Embryonic facial prominence (tissue), 1 donor: ENCODE results near the gene GPR137.
A peak's percentile ranks its signal among the peaks of the same experiment; 100 is the strongest.

Source experiments
- DNase-seq: peaks from one replicate; pipeline ENCODE4 v3.0.0-alpha.2; 2016; ENCODE audit errors: extremely low spot score

GPR137 gene

DNA sequence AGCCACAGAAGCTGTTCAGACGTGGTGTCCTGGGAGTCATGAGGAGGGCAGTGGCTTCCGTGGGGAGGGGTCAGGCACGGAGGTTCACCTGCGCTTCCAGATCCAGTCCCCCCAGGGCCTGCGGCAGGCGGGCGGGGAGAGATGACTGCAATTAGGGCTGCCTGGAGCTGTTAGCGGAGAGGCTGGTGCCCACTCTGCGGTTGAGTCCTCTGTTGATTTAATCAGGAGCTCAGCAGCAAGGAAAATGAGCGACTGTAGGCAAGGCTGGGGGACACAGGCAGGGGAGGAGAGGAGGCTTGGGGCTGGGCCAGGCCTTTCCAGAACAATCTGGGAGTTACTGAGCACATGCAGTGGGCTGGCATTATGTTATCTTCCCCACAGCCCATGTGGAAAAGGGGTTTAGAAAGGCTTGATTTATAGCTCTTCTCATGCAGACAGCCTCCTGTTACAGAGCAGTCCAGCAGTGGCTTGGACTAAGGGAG lies 21.2 kb upstream of the GPR137 start:
- no peak for DNase-seq

DNA sequence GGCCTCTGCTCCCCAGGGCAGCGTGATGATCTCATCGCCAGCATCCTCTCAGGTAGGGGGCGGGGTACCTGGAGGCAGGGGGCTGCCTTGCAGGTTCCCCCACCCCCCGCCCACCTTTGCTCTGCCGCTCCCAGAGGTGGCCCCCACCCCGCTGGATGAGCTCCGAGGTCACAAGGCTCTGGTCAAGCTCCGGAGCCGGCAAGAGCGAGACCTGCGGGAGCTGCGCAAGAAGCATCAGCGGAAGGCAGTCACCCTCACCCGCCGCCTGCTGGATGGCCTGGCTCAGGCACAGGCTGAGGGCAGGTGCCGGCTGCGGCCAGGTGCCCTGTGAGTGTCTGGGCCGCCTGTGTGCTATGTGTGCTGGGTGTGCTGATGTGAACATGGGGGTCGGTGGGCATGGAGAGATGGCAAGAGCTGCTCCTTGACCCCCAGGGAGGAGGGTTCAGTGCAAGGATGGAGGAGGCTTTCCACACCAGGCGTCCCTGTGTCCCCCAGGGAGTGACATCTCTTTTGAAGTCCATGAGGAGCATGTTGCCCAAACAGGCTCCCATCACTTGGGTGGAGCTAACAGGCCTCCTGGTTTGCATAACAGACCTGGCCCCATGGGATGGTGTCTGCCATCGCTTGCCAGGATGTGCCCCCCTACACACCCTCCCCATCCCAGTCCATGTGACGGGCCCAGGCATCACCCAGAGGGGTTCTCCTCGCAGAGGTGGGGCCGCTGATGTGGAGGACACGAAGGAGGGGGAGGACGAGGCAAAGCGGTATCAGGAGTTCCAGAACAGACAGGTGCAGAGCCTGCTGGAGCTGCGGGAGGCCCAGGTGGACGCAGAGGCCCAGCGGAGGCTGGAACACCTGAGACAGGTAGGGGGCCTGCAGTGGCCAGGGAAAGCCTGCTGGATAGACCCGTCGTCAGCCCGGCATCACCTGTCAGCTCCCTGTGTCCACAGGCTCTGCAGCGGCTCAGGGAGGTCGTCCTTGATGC lies 20.2 kb upstream of the GPR137 start:
- no peak for DNase-seq

DNA sequence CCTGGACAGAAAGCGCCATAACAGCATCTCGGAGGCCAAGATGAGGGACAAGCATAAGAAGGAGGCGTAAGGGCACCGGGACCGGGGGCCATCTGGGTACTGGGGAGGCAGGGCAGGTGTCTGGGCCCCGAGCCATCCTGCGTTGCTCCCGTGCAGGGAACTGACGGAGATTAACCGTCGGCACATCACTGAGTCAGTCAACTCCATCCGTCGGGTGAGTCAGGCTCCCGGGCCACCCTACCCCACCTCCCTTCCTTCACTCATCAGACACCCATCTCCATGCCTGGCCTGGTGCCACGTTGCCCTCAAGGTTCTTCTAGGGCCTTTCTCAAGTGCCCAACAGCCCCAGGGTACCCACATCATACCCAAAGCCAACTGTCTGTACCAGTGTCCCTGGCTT lies 19.3 kb upstream of the GPR137 start:
- DNase-seq = no peak

DNA sequence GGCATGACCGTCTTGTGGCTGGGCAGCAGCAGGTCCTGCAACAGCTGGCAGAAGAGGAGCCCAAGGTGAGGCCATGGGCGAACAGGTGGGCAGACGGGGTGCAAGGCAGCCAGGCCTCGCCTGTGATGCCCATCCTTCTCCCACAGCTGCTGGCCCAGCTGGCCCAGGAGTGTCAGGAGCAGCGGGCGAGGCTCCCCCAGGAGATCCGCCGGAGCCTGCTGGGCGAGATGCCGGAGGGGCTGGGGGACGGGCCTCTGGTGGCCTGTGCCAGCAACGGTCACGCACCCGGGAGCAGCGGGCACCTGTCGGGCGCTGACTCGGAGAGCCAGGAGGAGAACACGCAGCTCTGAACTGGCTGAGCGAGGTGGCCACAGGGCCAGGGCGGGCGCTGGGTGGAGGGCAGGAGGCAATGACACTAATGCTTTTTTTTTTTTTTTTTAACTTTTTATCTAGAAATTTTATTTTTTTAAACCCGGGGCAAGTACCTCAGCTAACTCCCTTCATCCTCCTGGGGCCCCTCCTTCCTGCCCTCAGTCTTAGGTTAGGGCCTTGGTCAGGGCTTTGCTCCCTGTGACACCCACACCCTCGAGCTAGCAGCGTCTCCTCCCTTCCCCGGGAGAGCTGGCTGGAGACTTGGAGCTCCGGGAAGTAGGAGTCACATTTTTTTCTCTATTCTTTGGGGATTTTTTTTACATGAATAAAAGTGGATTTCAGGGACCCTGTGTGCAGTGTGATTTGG lies 18.3 kb upstream of the GPR137 start:
- no peak for DNase-seq

- DNase-seq = no peak
These were observed 17.4 kb upstream of the GPR137 start for GRCh38 chr11:64268025-64268892.

DNA sequence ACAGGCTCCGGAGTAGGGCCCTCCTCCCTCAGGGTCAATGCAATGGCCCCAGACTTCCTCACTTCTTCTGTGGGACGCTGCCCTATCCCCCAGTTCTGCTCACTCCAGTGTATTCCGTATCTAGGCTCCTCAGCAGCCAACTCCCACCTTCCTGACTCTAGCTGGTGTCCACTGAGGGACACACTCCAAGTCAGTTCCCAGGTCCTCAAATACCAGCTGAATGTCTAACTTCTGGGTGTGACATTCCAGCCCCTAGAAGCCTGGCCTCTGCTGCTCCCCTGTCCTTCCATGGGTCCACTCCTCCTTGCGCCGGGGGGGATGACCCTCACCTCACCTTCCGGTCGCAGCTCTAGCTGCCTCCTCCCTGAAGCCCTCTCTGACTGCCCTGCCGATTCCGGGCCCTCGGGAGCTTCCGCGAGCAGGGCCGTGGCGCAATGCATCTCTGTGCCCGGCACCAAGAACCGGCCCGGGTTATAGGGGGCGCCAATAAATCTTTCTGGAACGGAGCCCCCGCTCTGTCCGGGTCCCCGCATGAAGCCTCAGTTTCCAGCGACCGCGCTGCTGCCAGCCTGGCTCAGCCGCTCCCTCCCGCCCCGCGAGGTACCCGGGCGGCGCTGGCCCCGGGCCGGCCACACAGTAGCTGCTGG lies 16.6 kb upstream of the GPR137 start:
- no peak for DNase-seq

DNA sequence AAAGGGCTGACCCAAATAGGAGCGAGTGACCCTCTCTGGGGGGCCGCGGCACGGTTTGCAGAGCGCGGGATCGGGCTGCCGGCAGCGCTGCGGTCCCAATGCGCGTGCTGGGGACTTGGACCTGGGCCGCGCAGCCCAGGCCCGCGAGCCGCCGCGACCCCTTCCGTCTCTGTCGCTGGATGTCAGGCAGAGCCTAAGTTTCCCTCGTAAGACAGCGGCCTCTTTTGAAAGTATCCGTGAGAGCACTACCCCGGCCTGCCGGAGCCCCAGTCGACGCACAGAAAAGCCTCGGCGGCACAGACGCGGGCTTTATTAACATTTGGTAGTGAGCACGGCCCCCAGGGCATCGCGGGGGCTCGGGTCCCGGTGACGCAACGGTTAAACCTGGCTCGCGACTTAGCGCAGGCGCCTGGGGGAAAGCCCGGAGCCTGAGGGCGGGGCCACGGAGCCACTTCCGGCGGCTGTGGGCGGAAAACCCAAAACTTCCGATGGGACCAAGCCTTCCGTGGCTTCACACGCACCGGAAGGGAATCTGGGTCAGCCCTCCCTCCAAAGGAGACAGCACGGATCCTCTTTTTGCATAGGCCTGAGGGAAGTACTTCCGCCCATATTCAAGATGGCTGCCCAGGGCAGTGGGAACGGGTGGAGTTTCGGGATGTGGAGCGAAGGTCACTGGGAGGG lies 16.0 kb upstream of the GPR137 start:
- peak; percentile 99 for DNase-seq

- no peak for DNase-seq
These were observed 10.4 kb upstream of the GPR137 start for GRCh38 chr11:64275031-64275800.

GRCh38 chr11:64275841-64276240 lies 9.8 kb upstream of the GPR137 start:
- DNase-seq = no peak

- DNase-seq = no peak
These were observed 8.8 kb upstream of the GPR137 start for GRCh38 chr11:64276653-64277431.

GRCh38 chr11:64278576-64279190 lies 7.0 kb upstream of the GPR137 start:
- DNase-seq = no peak

DNA sequence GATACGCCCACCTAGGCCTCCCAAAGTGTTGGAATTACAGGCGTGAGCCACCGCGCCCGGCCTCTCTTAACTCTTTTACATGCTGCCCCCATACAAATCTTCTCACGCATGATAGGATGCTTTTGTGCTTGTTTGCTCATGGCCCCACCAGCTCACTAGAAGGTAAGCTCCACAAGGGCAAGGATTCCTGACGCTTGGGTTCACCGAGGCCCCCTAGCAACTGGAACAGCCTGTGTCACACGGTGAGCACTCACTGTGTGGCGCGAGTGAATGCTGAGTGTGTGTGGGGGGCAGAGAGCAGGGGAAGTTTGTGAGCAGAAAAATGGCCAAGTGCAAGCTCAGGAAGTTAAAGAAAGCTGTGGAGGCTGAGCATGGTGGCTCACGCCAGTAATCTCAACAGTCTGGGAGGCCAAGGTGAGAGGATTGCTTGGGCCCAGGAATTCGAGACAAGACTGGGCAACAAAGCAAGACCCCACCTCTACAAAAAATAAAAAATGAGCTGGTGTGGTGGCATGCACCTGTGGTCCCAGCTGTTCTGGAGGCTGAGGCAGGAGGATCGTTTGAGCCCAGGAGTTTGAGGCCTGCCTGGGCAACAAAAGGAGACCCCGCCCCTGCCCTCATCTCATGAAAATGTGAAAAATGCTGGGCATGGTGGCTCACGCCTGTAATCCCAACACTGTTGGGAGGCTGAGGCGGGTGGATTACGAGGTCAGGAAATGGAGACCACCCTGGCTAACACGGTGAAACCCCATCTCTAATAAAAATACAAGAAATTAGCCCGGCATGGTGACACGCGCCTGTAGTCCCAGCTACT lies 3.5 kb upstream of the GPR137 start:
- DNase-seq = no peak

GRCh38 chr11:64283092-64283491 lies 2.6 kb upstream of the GPR137 start:
- DNase-seq = no peak

DNA sequence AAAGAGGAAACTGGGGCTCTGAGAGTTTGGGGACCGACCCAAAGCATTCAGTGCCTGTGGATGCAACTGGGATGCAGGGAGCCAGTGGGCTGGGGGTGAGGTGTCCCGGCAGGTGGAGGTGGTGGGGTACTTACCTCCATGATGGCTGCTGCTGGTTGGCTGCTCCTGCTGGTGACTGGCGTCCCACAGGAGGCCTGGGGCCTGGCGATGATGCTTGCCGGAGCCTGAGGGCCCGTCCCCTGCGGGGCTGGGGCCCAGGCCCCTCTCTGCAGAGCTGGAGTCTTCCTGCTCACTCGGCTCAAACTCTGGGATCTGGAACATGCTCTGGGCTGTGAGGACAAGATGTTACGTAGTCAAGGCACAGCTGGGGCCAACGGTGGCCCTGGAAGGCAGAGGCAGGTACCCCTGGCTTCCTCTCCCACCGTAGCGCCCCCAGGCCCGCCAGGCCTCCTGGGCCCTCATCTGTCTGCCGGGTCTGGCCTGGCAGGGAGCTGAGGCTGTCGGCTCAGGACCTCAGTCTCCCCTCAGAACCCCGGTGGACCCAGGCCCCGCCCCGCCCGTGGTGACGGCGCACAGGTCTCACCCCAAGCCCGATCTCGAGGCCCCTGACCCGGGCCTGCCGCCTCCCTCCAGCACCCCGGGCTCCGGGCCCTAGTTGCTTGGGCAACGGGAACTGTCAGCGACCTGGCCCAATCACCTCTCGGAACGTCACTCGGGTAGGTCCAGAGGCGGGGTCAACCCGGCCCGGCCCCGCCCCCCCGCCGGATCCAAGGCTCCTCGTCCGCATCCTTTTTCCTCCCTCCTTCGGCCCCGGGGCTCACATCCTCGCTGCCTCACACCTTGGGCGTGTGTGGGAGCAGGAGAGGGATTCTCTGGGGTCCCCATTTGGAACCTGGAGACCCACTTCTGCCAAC lies 1.3 kb upstream of the GPR137 start, which contains the start of gene BAD:
Gene BAD, minus strand, starts transcription at position 618 of the 914 bp plus-strand sequence. Its CDS starts 297 bp downstream, at position 321.
- DNase-seq = peak; percentile 67

DNA sequence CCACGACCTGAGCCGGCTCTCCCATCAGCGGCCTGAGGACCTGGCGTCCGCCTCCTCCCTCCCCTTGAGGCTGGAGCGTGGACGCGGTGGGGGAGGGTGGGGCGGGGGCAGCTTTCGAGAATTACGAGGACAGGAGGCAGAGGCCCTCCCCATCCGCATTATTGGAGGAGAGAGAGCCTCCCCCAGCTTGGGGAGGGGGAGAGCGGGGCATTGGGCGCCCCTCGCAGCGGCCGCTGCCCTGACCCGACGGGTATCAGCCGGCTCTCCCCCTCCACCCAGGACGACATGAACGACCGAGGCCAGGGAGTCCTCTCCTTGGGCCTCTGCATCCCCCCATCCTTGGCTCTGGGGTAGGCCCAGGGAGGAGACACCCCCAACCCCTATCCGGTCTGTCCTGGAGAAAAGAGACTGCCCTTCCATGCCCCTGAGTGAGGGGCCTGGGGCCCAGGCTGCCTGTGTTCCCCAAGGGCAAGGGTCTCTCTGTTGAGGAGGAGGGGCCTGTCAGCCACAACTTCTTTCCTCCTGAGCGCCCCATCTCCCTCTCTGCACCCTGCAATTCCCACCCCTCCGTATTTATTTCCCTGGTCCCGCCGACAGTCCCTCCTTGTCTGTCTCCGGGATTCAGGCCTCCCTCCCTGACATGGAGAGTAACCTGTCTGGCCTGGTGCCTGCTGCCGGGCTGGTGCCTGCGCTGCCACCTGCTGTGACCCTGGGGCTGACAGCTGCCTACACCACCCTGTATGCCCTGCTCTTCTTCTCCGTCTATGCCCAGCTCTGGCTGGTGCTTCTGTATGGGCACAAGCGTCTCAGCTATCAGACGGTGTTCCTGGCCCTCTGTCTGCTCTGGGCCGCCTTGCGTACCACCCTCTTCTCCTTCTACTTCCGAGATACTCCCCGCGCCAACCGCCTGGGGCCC lies 495 bp downstream of the GPR137 start:
- no peak for DNase-seq

GRCh38 chr11:64286801-64287159 lies 1.1 kb downstream of the GPR137 start:
- DNase-seq = no peak
